Measurements from ENCODE around the gene RAD50. TPM values are rescaled to one million over a fixed set of nuclear protein-coding genes. Genes with fewer than 3 reads are reported as not detected.
"Not testable (repeated sequence)": the region's sequence is repeated elsewhere in the genome, so short reads cannot be mapped to it uniquely, and the experiment has no call there.

Gene RAD50
- total RNA-seq, 8 experiments from 2014 or later: 9.9 to 66.4 (median 16.1) TPM

GRCh38 chr5:132680780-132681475 is 124.2 kb downstream of the RAD50 start:
- Histone ChIP-seq H3K4me1 (replicated peaks in 1 of 2) (no peaks in the 10 kb centered on the region), H3K27ac (no peak overlapping the region), H3K4me3 (no peak overlapping the region)
- in situ Hi-C loops (cut with MboI; ENCODE audit: low pct_unique_long_range_greater_than_20kb in 2 of 9, low sequenced_read_pairs in 9 of 9, unreplicated experiment in 9 of 9): no loop called here
- WGBS, 10 experiments: 76 to 96% (median 85%) methylated on average over 3 to 8 of the region's 8 CpGs
- no peak for ATAC-seq (replicated peaks in 6 of 8)

GRCh38 chr5:132681476-132681831 is 124.7 kb downstream of the RAD50 start:
- 90 to 100% (median 98%) methylated on average over 1 to 2 of the region's 2 CpGs; no CpG with 5 or more reads in 4 of the 10 experiments for WGBS, 10 experiments

GRCh38 chr5:132681983-132682382 is 125.2 kb downstream of the RAD50 start:
- 70 to 100% (median 100%) methylated on average over 1 to 3 of the region's 4 CpGs; no CpG with 5 or more reads in 3 of the 10 experiments for WGBS, 10 experiments

More at GRCh38 chr5:132681476-132681831, 124.7 kb downstream of the RAD50 start:
- no peak overlapping the region for H3K27ac ChIP-seq
- H3K4me1 ChIP-seq (replicated peaks in 1 of 2): no peaks in the 10 kb centered on the region
- no peak overlapping the region for H3K4me3 ChIP-seq
- ATAC-seq (replicated peaks in 6 of 8): no peak
- in situ Hi-C loops (cut with MboI; ENCODE audit: low pct_unique_long_range_greater_than_20kb in 2 of 9, low sequenced_read_pairs in 9 of 9, unreplicated experiment in 9 of 9): no loop called here

GRCh38 chr5:132684491-132684890 is 127.7 kb downstream of the RAD50 start:
- in situ Hi-C loops (cut with MboI; ENCODE audit: low pct_unique_long_range_greater_than_20kb in 2 of 9, low sequenced_read_pairs in 9 of 9, unreplicated experiment in 9 of 9): no loop called here
- 0 to 100% (median 87%) methylated on average over 1 to 5 of the region's 6 CpGs; no CpG with 5 or more reads in 2 of the 10 experiments for WGBS, 10 experiments
- Histone ChIP-seq H3K27ac (no peak overlapping the region), H3K4me1 (replicated peaks in 1 of 2) (no peaks in the 10 kb centered on the region), H3K4me3 (no peak overlapping the region)
- peak in 3 of 8 experiments; percentile 91 to 97 (median 92) for ATAC-seq (replicated peaks in 6 of 8)

More at GRCh38 chr5:132681983-132682382, 125.2 kb downstream of the RAD50 start:
- ATAC-seq (replicated peaks in 6 of 8): no peak
- no peak overlapping the region for H3K27ac ChIP-seq
- no peaks in the 10 kb centered on the region for H3K4me1 ChIP-seq (replicated peaks in 1 of 2)
- H3K4me3 ChIP-seq: no peak overlapping the region
- in situ Hi-C loops (cut with MboI; ENCODE audit: low pct_unique_long_range_greater_than_20kb in 2 of 9, low sequenced_read_pairs in 9 of 9, unreplicated experiment in 9 of 9): no loop called here

- H3K4me1 ChIP-seq (replicated peaks in 1 of 2): no peaks in the 10 kb centered on the region
- WGBS, 10 experiments: 58 to 91% (median 82%) methylated on average over 2 to 10 of the region's 12 CpGs; no CpG with 5 or more reads in 1 of the 10 experiments
- no peak overlapping the region for H3K27ac ChIP-seq
- in situ Hi-C loops (cut with MboI; ENCODE audit: low pct_unique_long_range_greater_than_20kb in 2 of 9, low sequenced_read_pairs in 9 of 9, unreplicated experiment in 9 of 9): no loop called here
- H3K4me3 ChIP-seq: no peak overlapping the region
- peak in 1 of 8 experiments; percentile 63 for ATAC-seq (replicated peaks in 6 of 8)
Measured at GRCh38 chr5:132684922-132685720, 128.3 kb downstream of the RAD50 start.

GRCh38 chr5:132686193-132686592 is 129.4 kb downstream of the RAD50 start:
- ATAC-seq (replicated peaks in 6 of 8): no peak
- H3K4me3 ChIP-seq: no peak overlapping the region
- 79 to 100% (median 93%) methylated on average over 1 to 3 of the region's 3 CpGs; no CpG with 5 or more reads in 3 of the 10 experiments for WGBS, 10 experiments
- no peak overlapping the region for H3K27ac ChIP-seq
- H3K4me1 ChIP-seq (replicated peaks in 1 of 2): no peaks in the 10 kb centered on the region
- in situ Hi-C loops (cut with MboI; ENCODE audit: low pct_unique_long_range_greater_than_20kb in 2 of 9, low sequenced_read_pairs in 9 of 9, unreplicated experiment in 9 of 9): no loop called here

GRCh38 chr5:132687995-132688394 is 131.2 kb downstream of the RAD50 start:
- no peak overlapping the region for H3K27ac ChIP-seq
- no peaks in the 10 kb centered on the region for H3K4me1 ChIP-seq (replicated peaks in 1 of 2)
- in situ Hi-C loops (cut with MboI; ENCODE audit: low pct_unique_long_range_greater_than_20kb in 2 of 9, low sequenced_read_pairs in 9 of 9, unreplicated experiment in 9 of 9): no loop called here
- 20 to 100% (median 86%) methylated on average over 1 to 5 of the region's 5 CpGs; no CpG with 5 or more reads in 3 of the 10 experiments for WGBS, 10 experiments
- no peak for ATAC-seq (replicated peaks in 6 of 8)
- no peak overlapping the region for H3K4me3 ChIP-seq

DNA sequence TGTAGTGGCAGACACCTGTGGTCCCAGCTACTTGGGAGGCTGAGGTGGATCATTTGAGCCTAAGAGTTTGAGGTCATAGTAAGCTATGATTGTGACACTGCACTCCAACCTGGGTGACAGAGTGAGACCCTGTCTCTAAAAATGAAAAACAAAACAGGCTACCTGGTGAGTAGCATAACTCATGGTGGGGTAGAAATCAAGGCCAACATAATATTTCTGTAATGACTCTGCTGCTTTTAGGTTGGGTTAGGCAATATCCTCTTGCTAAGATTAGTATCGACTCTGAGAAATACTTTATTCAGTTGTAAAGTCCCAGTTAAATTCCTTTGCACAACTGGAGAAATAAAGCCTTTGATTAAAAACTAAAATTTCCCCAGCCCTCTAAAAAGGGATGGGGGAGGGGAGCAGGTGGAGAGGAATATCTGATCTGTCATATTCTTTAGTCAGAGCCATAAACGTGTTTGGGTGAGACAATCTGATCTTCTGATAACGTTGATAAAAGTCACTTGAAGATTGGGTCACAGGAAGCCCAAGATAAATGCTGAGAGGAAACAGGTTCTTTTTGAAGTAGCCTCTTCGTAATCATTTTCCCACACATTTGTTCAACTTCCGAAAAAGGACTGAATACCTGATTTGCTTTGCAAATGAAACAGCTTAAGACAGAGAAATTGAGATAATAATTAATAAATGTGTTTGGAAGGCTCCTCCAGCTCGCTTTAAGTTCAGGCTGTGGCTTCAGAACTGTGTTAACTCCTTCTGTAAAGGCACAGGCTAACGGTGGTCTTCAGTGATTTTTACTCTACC is 132.0 kb downstream of the RAD50 start:
- no peaks in the 10 kb centered on the region for H3K4me1 ChIP-seq (replicated peaks in 1 of 2)
- no peak for ATAC-seq (replicated peaks in 6 of 8)
- 58 to 88% (median 74%) methylated on average over 4 to 7 of the region's 7 CpGs for whole genome bisulfite sequencing, 10 experiments
- in situ Hi-C loops (cut with MboI; ENCODE audit: low pct_unique_long_range_greater_than_20kb in 2 of 9, low sequenced_read_pairs in 9 of 9, unreplicated experiment in 9 of 9): no loop called here
- H3K4me3 ChIP-seq: no peak overlapping the region
- no peak overlapping the region for H3K27ac ChIP-seq

DNA sequence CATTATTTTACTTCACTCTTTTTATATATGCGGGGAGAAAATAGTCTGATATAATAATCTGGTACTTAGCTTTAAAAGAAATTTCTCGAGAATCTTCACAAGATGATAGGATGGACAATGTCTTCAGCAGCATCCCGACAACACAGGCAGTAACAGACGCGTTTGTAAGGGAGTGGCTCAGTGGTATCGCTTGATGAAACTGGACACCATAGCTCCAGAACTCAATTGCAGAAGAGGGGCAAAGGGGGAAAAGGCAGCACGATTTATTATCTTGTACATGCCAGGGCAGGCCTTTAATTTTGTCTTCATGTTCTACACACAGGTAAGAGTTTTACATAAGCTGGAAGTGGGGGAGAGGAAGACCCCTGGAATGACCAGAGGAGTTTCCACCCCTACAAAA is 132.7 kb downstream of the RAD50 start:
- in situ Hi-C loops (cut with MboI; ENCODE audit: low pct_unique_long_range_greater_than_20kb in 2 of 9, low sequenced_read_pairs in 9 of 9, unreplicated experiment in 9 of 9): no loop called here
- Histone ChIP-seq H3K4me3 (no peak overlapping the region), H3K27ac (no peak overlapping the region), H3K4me1 (replicated peaks in 1 of 2) (no peaks in the 10 kb centered on the region)
- WGBS, 10 experiments: 75 to 100% (median 95%) methylated on average over 1 to 7 of the region's 7 CpGs
- no peak for ATAC-seq (replicated peaks in 6 of 8)

GRCh38 chr5:132690156-132690555 is 133.4 kb downstream of the RAD50 start:
- no peak for ATAC-seq (replicated peaks in 6 of 8)
- H3K4me1 ChIP-seq (replicated peaks in 1 of 2): no peaks in the 10 kb centered on the region
- no peak overlapping the region for H3K4me3 ChIP-seq
- no peak overlapping the region for H3K27ac ChIP-seq
- 100% methylated on average over 1 to 3 of the region's 3 CpGs; no CpG with 5 or more reads in 3 of the 10 experiments for WGBS, 10 experiments
- in situ Hi-C loops (cut with MboI; ENCODE audit: low pct_unique_long_range_greater_than_20kb in 2 of 9, low sequenced_read_pairs in 9 of 9, unreplicated experiment in 9 of 9): no loop called here

DNA sequence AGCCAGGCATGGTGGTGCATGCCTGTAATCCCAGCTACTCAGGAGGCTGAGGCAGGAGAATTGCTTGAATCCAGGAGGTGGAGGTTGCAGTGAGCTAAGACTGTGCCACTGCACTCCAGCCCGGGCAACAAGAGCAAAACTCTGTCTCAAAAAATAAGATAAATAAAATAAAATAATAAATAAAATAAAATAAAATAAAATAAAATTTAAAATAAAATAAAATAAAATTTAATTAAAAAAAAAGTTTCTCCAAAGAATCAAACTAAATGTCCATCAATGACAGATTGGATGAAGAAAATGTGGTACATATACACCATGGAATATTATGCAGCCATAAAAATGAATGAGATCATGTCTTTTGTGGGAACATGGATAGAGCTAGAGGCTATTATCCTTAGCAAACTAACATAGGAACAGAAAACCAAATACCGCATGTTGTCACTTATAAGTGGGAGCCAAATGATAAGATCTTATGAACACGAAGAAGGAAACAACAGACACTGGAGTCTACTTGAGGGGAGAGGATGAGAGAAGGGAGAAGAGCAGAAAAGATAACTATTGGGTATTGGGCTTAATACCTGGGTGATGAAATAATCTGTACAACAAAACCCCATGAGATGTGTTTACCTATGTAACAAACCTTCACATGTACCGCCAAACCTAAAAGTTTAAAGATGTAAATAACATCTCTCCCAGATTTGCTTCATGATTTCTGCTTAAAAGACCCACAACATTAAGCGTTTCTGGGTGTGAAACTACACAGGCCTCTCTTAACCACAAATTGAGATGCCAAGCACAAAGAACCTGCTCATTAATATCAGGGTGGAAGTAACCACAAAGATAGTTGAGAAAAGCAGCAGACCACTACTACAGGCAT is 135.2 kb downstream of the RAD50 start:
- ATAC-seq (replicated peaks in 6 of 8); in situ Hi-C loops (cut with MboI; ENCODE audit: low pct_unique_long_range_greater_than_20kb in 2 of 9, low sequenced_read_pairs in 9 of 9, unreplicated experiment in 9 of 9); H3K4me3 ChIP-seq; H3K27ac ChIP-seq; H3K4me1 ChIP-seq (replicated peaks in 1 of 2): not testable (repeated sequence)
- 46 to 94% (median 88%) methylated on average over 2 to 5 of the region's 5 CpGs; no CpG with 5 or more reads in 1 of the 10 experiments for WGBS, 10 experiments

- H3K27ac ChIP-seq: no peak overlapping the region
- in situ Hi-C loops (cut with MboI; ENCODE audit: low pct_unique_long_range_greater_than_20kb in 2 of 9, low sequenced_read_pairs in 9 of 9, unreplicated experiment in 9 of 9): no loop called here
- no peak overlapping the region for H3K4me3 ChIP-seq
- H3K4me1 ChIP-seq (replicated peaks in 1 of 2): no peaks in the 10 kb centered on the region
- no peak for ATAC-seq (replicated peaks in 6 of 8)
Measured at GRCh38 chr5:132692632-132692967, 135.8 kb downstream of the RAD50 start.

Measured in motor neuron (in vitro differentiated cells).